HepG2 (cell line): ENCODE results near the gene ZNRD2. TPM values are rescaled to one million over a fixed set of nuclear protein-coding genes. Genes with fewer than 3 reads are reported as not detected.
"Not testable (repeated sequence)": the region's sequence is repeated elsewhere in the genome, so short reads cannot be mapped to it uniquely, and the experiment has no call there.

Experiments used
- ESRRA ChIP-seq: sonication (generic); formaldehyde crosslinking; IDR thresholded peaks from 2 replicates; pipeline ENCODE4 v1.5.1; 2020; ENCODE audit warnings: mild to moderate bottlenecking, low read depth, missing genetic modification reagents
- ETV5 ChIP-seq: IDR thresholded peaks from 2 replicates; pipeline ENCODE4 v1.6.1; 2018; ENCODE audit warnings: missing biosample characterization, missing genetic modification reagents, inconsistent platforms, borderline replicate concordance
- GABPA ChIP-seq, 2 experiments: IDR thresholded peaks; 2 replicates each; pipeline ENCODE4 v1.6.1; 2011 to 2016; ENCODE audit warnings: low read depth in 2 of 2, low read length in 1 of 2, missing biosample characterization in 1 of 2, missing genetic modification characterization in 1 of 2
- MIER3 ChIP-seq: IDR thresholded peaks from 2 replicates; pipeline ENCODE4 v1.6.1; 2016; ENCODE audit warnings: missing compliant biosample characterization, borderline replicate concordance
- MXI1 ChIP-seq: IDR thresholded peaks from 3 replicates; pipeline ENCODE4 v1.6.1; 2012; ENCODE audit warnings: low read depth, low read length, inconsistent platforms, borderline replicate concordance
- RXRB ChIP-seq: IDR thresholded peaks from 2 replicates; pipeline ENCODE4 v1.6.1; 2016; ENCODE audit warnings: borderline replicate concordance, missing genetic modification reagents, missing compliant biosample characterization
- SP4 ChIP-seq: sonication (generic); formaldehyde crosslinking; IDR thresholded peaks from 2 replicates; pipeline ENCODE4 v1.8.1; 2023; ENCODE audit warnings: mild to moderate bottlenecking, missing genetic modification reagents
- SP5 ChIP-seq: IDR thresholded peaks from 2 replicates; pipeline ENCODE4 v1.6.1; 2016; ENCODE audit warnings: low read depth, borderline replicate concordance
- ZBTB39 ChIP-seq: sonication (generic); formaldehyde crosslinking; IDR thresholded peaks from 2 replicates; pipeline ENCODE4 v1.5.0; 2020; ENCODE audit warnings: missing genetic modification reagents
- polyA plus RNA-seq, 8 experiments: library from polyadenylated mRNA; depleted of rRNA in 3 of 8; stranded (reverse) in 7 of 8; unstranded in 1 of 8; fragments of >200 nt; fragmentation: Illumina TruSeq in 4 of 8; extraction: Trizol in 4 of 8; gene quantifications; 2 replicates each; pipeline versions ENCODE4 v1.2.1 to v1.2.3, GENCODE V29; 2011 to 2016; ENCODE audit warnings: low read depth in 4 of 8, missing spikeins in 1 of 8, mixed read lengths in 1 of 8; ENCODE audit not compliant: insufficient read depth in 1 of 8
- total RNA-seq, 5 experiments: library from RNA; depleted of rRNA; stranded (reverse); fragments of >200 nt; fragmentation: Illumina TruSeq; extraction: Trizol; gene quantifications; 2 replicates each; pipeline ENCODE4 v1.2.3, GENCODE V29; 2016; ENCODE audit warnings: low read depth in 1 of 5
- TF ChIP-seq, protein P1 (sequence below): sonication (generic); formaldehyde crosslinking; conservative IDR thresholded peaks from 2 replicates; pipeline ENCODE4 v1.4.0; 2020; ENCODE audit warnings: mild to moderate bottlenecking, missing genetic modification reagents, moderate library complexity

ZNRD2 gene
- total and polyA plus RNA-seq, 2 of the 13 experiments (the other 11 are each of a cell fraction or from before 2014, with no cell fraction given) = 29.2 to 34.0 TPM

- not testable (repeated sequence) for TF ChIP-seq GABPA (IDR thresholded peaks at IDR 0.05; ENCODE audit: low read depth, low read length)
- peak; percentile 21; the same call in 1 of the 2 replicates for TF ChIP-seq GABPA (CRISPR knock-in tag; IDR thresholded peaks at IDR 0.05; ENCODE audit: low read depth)
- TF ChIP-seq, protein P1, sequence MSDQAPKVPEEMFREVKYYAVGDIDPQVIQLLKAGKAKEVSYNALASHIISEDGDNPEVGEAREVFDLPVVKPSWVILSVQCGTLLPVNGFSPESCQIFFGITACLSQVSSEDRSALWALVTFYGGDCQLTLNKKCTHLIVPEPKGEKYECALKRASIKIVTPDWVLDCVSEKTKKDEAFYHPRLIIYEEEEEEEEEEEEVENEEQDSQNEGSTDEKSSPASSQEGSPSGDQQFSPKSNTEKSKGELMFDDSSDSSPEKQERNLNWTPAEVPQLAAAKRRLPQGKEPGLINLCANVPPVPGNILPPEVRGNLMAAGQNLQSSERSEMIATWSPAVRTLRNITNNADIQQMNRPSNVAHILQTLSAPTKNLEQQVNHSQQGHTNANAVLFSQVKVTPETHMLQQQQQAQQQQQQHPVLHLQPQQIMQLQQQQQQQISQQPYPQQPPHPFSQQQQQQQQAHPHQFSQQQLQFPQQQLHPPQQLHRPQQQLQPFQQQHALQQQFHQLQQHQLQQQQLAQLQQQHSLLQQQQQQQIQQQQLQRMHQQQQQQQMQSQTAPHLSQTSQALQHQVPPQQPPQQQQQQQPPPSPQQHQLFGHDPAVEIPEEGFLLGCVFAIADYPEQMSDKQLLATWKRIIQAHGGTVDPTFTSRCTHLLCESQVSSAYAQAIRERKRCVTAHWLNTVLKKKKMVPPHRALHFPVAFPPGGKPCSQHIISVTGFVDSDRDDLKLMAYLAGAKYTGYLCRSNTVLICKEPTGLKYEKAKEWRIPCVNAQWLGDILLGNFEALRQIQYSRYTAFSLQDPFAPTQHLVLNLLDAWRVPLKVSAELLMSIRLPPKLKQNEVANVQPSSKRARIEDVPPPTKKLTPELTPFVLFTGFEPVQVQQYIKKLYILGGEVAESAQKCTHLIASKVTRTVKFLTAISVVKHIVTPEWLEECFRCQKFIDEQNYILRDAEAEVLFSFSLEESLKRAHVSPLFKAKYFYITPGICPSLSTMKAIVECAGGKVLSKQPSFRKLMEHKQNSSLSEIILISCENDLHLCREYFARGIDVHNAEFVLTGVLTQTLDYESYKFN = peak; percentile 55
- peak; percentile 11; the same call in 1 of the 2 replicates for TF ChIP-seq MIER3 (CRISPR knock-in tag)
- peak; percentile 55; the same call in 1 of the 2 replicates for TF ChIP-seq ZBTB39 (CRISPR knock-in tag)
- 0 out of 3 replicates have a peak, but pooled peaks have one; percentile 6 for TF ChIP-seq MXI1
- 0 out of 2 replicates have a peak, but pooled peaks have one; percentile 40 for TF ChIP-seq SP4 (CRISPR knock-in tag)
- peak; percentile 27; the same call in 1 of the 2 replicates for TF ChIP-seq ESRRA (CRISPR knock-in tag)
- TF ChIP-seq RXRB (CRISPR knock-in tag) = peak; percentile 33; the same call in 1 of the 2 replicates
- peak; percentile 65; the same call in 1 of the 2 replicates for TF ChIP-seq ETV5
- TF ChIP-seq SP5 (CRISPR knock-in tag) = peak; percentile 53; the same call in 1 of the 2 replicates
These were observed 47.3 kb upstream of the ZNRD2 start (continued) for GRCh38 chr11:65522718-65523630.
